H1 (cell line): ENCODE measurements around the gene CXXC5. TPM values are rescaled to one million over a fixed set of nuclear protein-coding genes. Genes with fewer than 3 reads are reported as not detected.

Experiments
- ATF2 ChIP-seq: IDR thresholded peaks from 2 replicates; pipeline ENCODE4 v1.6.1; 2012; ENCODE audit warnings: low read length, inconsistent platforms
- CREB1 ChIP-seq: IDR thresholded peaks from 2 replicates; pipeline ENCODE4 v1.6.1; 2012; ENCODE audit warnings: inconsistent platforms
- GTF2F1 ChIP-seq: IDR thresholded peaks from 2 replicates; pipeline ENCODE4 v1.6.1; 2012; ENCODE audit warnings: low read depth, low read length, improper control_type of control experiment, borderline replicate concordance
- MAFK ChIP-seq: IDR thresholded peaks from 2 replicates; pipeline ENCODE4 v1.6.1; 2012; ENCODE audit warnings: low read depth, mild to moderate bottlenecking, improper control_type of control experiment, low read length
- RXRA ChIP-seq: IDR thresholded peaks from 2 replicates; pipeline ENCODE4 v1.6.1; 2011; ENCODE audit warnings: low read depth, mild to moderate bottlenecking, low read length, moderate library complexity; ENCODE audit not compliant: insufficient read depth
- SIX5 ChIP-seq: IDR thresholded peaks from 2 replicates; pipeline ENCODE4 v1.6.1; 2011; ENCODE audit warnings: mild to moderate bottlenecking, low read depth, low read length
- SP2 ChIP-seq: IDR thresholded peaks from 2 replicates; pipeline ENCODE4 v1.6.1; 2012; ENCODE audit warnings: mild to moderate bottlenecking, low read length, inconsistent platforms
- TBP ChIP-seq: IDR thresholded peaks from 2 replicates; pipeline ENCODE4 v1.6.1; 2011; ENCODE audit warnings: low read depth, low read length, improper control_type of control experiment
- polyA plus RNA-seq, 7 experiments: library from polyadenylated mRNA; depleted of rRNA in 3 of 7; stranded (reverse) in 5 of 7; unstranded in 2 of 7; fragments of >200 nt in 5 of 7; fragments of 200-250 nt in 2 of 7; gene quantifications; 1 replicate in 5 of 7; 2 replicates in 1 of 7; 4 replicates in 1 of 7; pipeline versions ENCODE4 v1.2.1 to v1.2.3, GENCODE V29; 2011 to 2013; ENCODE audit warnings: missing spikeins in 2 of 7, mixed read lengths in 2 of 7
- total RNA-seq: library from RNA; stranded (reverse); fragmentation: NEBNext Ultra II Directional; extraction: Animal tissue kit (Norgen Biotek cat#: 25700); gene quantifications from 2 replicates; pipeline ENCODE4 v1.2.1, GENCODE V29; 2021

The CXXC5 gene
- total and polyA plus RNA-seq, 2 of the 8 experiments (the other 6 are each of a cell fraction or from before 2014, with no cell fraction given) = 61.4 to 74.0 TPM

GRCh38 chr5:139694556-139695177 is 46.5 kb downstream of the CXXC5 start (continued):
- no peak for TF ChIP-seq RXRA
- no peak for TF ChIP-seq GTF2F1
- no peak for TF ChIP-seq CREB1
- TF ChIP-seq SIX5 = no peak
- no peak for TF ChIP-seq MAFK
- TF ChIP-seq ATF2 = no peak
- TF ChIP-seq TBP = no peak
- TF ChIP-seq SP2 = no peak
